ENCODE results near the gene TIGD3. TPM values are rescaled to one million over a fixed set of nuclear protein-coding genes. Genes with fewer than 3 reads are reported as not detected.

TIGD3 gene
- total and polyA plus RNA-seq, 2 experiments from 2014 or later = 1.2 to 3.0 TPM

- DNase-seq (ENCODE audit: low spot score) = no peak
- no peaks in the 10 kb centered on the region for H3K79me2 ChIP-seq (replicated peaks; ENCODE audit: insufficient read depth)
- no peaks in the 10 kb centered on the region for H3K27me3 ChIP-seq (ENCODE audit: insufficient read depth)
- H3K27ac ChIP-seq (ENCODE audit: low read depth) = no peak overlapping the region
- Mint-ChIP-seq H3K36me3 (ENCODE audit: low read depth) (peaks cover 12% of the 10 kb centered on the region; the same call in 2 of the 3 replicates), H3K27me3 (ENCODE audit: insufficient read depth, low read depth, poor library complexity) (peaks cover 9% of the 10 kb centered on the region), H3K27ac (no peak overlapping the region), H3K4me3 (no peak overlapping the region), H3K4me1 (peaks cover 10% of the 10 kb centered on the region), H3K9me3 (no peaks in the 10 kb centered on the region)
- H4K20me1 ChIP-seq (replicated peaks; ENCODE audit: insufficient read depth) = no peaks in the 10 kb centered on the region
- no peaks in the 10 kb centered on the region for H3F3A ChIP-seq (replicated peaks; ENCODE audit: low read depth)
- 0 out of 2 replicates have a peak, but pooled peaks cover 6% of the 10 kb centered on the region for H3K4me1 ChIP-seq (ENCODE audit: insufficient read depth)
- no peaks in the 10 kb centered on the region for H3K9me2 ChIP-seq (ENCODE audit: insufficient read depth)
- no peak for ATAC-seq
- H3K4me2 ChIP-seq = no peak overlapping the region
- H2AFZ ChIP-seq = no peak overlapping the region
- H3K36me3 ChIP-seq (ENCODE audit: insufficient read depth) = no peaks in the 10 kb centered on the region
- H3K4me3 ChIP-seq = no peak overlapping the region
- TF ChIP-seq EZH2phosphoT487 (IDR thresholded peaks at IDR 0.05; ENCODE audit: unreplicated experiment) = no peak
- TF ChIP-seq JUNB (IDR thresholded peaks at IDR 0.05; ENCODE audit: unreplicated experiment) = no peak
- no peak for TF ChIP-seq ETS1 (IDR thresholded peaks at IDR 0.05)
- TF ChIP-seq STAT1 (IDR thresholded peaks at IDR 0.05; ENCODE audit: unreplicated experiment) = no peak
- no peak for TF ChIP-seq NANOG (IDR thresholded peaks at IDR 0.05; ENCODE audit: borderline replicate concordance)
- no peak for TF ChIP-seq EZH2 (IDR thresholded peaks at IDR 0.05; ENCODE audit: low read depth, unreplicated experiment)
- no peak for TF ChIP-seq ZNF462 (CRISPR knock-in tag; IDR thresholded peaks at IDR 0.05)
- TF ChIP-seq, protein P1, sequence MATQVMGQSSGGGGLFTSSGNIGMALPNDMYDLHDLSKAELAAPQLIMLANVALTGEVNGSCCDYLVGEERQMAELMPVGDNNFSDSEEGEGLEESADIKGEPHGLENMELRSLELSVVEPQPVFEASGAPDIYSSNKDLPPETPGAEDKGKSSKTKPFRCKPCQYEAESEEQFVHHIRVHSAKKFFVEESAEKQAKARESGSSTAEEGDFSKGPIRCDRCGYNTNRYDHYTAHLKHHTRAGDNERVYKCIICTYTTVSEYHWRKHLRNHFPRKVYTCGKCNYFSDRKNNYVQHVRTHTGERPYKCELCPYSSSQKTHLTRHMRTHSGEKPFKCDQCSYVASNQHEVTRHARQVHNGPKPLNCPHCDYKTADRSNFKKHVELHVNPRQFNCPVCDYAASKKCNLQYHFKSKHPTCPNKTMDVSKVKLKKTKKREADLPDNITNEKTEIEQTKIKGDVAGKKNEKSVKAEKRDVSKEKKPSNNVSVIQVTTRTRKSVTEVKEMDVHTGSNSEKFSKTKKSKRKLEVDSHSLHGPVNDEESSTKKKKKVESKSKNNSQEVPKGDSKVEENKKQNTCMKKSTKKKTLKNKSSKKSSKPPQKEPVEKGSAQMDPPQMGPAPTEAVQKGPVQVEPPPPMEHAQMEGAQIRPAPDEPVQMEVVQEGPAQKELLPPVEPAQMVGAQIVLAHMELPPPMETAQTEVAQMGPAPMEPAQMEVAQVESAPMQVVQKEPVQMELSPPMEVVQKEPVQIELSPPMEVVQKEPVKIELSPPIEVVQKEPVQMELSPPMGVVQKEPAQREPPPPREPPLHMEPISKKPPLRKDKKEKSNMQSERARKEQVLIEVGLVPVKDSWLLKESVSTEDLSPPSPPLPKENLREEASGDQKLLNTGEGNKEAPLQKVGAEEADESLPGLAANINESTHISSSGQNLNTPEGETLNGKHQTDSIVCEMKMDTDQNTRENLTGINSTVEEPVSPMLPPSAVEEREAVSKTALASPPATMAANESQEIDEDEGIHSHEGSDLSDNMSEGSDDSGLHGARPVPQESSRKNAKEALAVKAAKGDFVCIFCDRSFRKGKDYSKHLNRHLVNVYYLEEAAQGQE (IDR thresholded peaks at IDR 0.05; ENCODE audit: unreplicated experiment) = no peak
Observed at GRCh38 chr11:65399249-65399648, 44.7 kb downstream of the TIGD3 start.

Data from GM23338 (cell line).